Ovary (tissue), 3 donors: Measurements from ENCODE around the gene PRKCE.

Experiments used
- EP300 ChIP-seq: sonication (generic); formaldehyde crosslinking; IDR thresholded peaks from one replicate; pipeline ENCODE4 v1.6.1; 2017; ENCODE audit warnings: antibody characterized with exemption
- POLR2A ChIP-seq: fragments of 450-650 bp; IDR thresholded peaks from one replicate; pipeline ENCODE4 v1.6.1; 2017; ENCODE audit warnings: antibody characterized with exemption, mild to moderate bottlenecking, moderate library complexity
- TF ChIP-seq, protein P1 (sequence below), 3 donors: fragments of 450-650 bp in 2 of 3; fragments of 200-600 bp in 1 of 3; IDR thresholded peaks; one replicate each; pipeline versions ENCODE4 v1.5.1 to v1.8.0; 2016 to 2022; ENCODE audit warnings: antibody characterized with exemption in 3 of 3, mild to moderate bottlenecking in 1 of 3
- donor health status: DM: no; HTN: no; CAD: no.

DNA sequence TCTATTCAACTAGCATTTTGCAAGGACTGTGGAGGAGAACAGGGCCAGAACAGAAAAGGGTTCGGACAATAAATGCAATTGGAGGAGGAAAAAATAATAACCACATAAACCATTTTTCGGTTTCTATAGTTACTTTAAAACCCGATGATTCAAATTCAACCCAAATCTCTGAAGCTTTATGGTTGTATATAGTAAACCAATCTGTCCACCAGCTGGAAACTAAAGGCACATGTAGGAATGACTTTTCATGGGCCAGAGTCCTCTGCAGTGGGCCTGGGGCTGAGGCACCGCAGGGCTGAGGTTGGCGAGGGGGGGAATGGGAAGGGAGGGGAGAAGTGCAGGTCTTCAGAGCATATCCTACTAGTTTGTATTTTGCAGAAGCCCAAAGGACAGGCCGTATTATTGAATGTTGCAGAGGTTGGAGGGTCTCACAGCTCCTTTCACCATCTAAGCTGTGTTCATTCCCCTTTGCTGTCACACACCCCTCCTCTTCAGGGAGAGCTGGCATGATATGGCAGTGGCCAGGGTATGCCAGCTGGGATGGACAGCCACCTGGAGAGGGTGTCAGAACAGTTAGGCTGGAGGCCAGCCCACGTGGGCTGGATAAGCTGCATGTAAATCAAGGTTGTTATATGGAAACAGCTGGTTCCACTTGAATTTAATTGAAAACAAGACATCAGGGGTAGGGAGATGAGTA is 267.1 kb downstream of the PRKCE start:
- TF ChIP-seq EP300 (no peak), POLR2A (no peak)
- TF ChIP-seq, protein P1, sequence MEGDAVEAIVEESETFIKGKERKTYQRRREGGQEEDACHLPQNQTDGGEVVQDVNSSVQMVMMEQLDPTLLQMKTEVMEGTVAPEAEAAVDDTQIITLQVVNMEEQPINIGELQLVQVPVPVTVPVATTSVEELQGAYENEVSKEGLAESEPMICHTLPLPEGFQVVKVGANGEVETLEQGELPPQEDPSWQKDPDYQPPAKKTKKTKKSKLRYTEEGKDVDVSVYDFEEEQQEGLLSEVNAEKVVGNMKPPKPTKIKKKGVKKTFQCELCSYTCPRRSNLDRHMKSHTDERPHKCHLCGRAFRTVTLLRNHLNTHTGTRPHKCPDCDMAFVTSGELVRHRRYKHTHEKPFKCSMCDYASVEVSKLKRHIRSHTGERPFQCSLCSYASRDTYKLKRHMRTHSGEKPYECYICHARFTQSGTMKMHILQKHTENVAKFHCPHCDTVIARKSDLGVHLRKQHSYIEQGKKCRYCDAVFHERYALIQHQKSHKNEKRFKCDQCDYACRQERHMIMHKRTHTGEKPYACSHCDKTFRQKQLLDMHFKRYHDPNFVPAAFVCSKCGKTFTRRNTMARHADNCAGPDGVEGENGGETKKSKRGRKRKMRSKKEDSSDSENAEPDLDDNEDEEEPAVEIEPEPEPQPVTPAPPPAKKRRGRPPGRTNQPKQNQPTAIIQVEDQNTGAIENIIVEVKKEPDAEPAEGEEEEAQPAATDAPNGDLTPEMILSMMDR (IDR thresholded peaks at IDR 0.05): no peak
